ENCODE measurements around the gene SCYL2.
"Not testable (repeated sequence)": the region's sequence is repeated elsewhere in the genome, so short reads cannot be mapped to it uniquely, and the experiment has no call there.

SCYL2 gene

GRCh38 chr12:100266835-100267602, at the start of gene SCYL2, which contains the start of gene DEPDC4:
Gene SCYL2 (plus strand): TSS chr12:100267177. CDS start chr12:100282971, 15,794 bp downstream.
Gene DEPDC4 (minus strand): TSS chr12:100267079. CDS start chr12:100267076, 3 bp downstream.
- DNase-seq = peak; percentile 94

GRCh38 chr12:100219328-100220109, 47.5 kb upstream of the SCYL2 start:
- DNase-seq = no peak

GRCh38 chr12:100221523-100221922, 45.5 kb upstream of the SCYL2 start:
- DNase-seq = no peak

GRCh38 chr12:100222173-100222572, 44.8 kb upstream of the SCYL2 start:
- DNase-seq = not testable (repeated sequence)

- DNase-seq = no peak
Measured at GRCh38 chr12:100225491-100225890, 41.5 kb upstream of the SCYL2 start.

GRCh38 chr12:100229036-100229635, 37.8 kb upstream of the SCYL2 start:
- DNase-seq = no peak

- no peak for DNase-seq
Measured at GRCh38 chr12:100229876-100230275, 37.1 kb upstream of the SCYL2 start.

GRCh38 chr12:100231873-100232272, 35.1 kb upstream of the SCYL2 start:
- not testable (repeated sequence) for DNase-seq

GRCh38 chr12:100234166-100234565, 32.8 kb upstream of the SCYL2 start:
- no peak for DNase-seq

GRCh38 chr12:100234591-100235304, 32.2 kb upstream of the SCYL2 start:
- DNase-seq = peak; percentile 32

GRCh38 chr12:100238801-100239200, 28.2 kb upstream of the SCYL2 start:
- no peak for DNase-seq

- DNase-seq = no peak
Measured at GRCh38 chr12:100239589-100239988, 27.4 kb upstream of the SCYL2 start.

- no peak for DNase-seq
Measured at GRCh38 chr12:100243137-100243536, 23.8 kb upstream of the SCYL2 start.

GRCh38 chr12:100247765-100248164, 19.2 kb upstream of the SCYL2 start:
- no peak for DNase-seq

- no peak for DNase-seq
Measured at GRCh38 chr12:100248886-100249285, 18.1 kb upstream of the SCYL2 start.

- DNase-seq = no peak
Measured at GRCh38 chr12:100249941-100250340, 17.0 kb upstream of the SCYL2 start.

- no peak for DNase-seq
Measured at GRCh38 chr12:100251917-100252316, 15.1 kb upstream of the SCYL2 start.

GRCh38 chr12:100253437-100253836, 13.5 kb upstream of the SCYL2 start:
- DNase-seq = no peak

GRCh38 chr12:100254876-100255275, 12.1 kb upstream of the SCYL2 start:
- no peak for DNase-seq

GRCh38 chr12:100258127-100258526, 8.8 kb upstream of the SCYL2 start:
- no peak for DNase-seq

GRCh38 chr12:100263131-100263530, 3.8 kb upstream of the SCYL2 start:
- no peak for DNase-seq

- DNase-seq = not testable (repeated sequence)
Measured at GRCh38 chr12:100265107-100265506, 1.9 kb upstream of the SCYL2 start.

All from CD4-positive, alpha-beta T cell treated with Interleukin-21 for 1 hour (primary cell).